Endothelial cell of umbilical vein (primary cell): Measurements from ENCODE around the gene TWIST2. TPM values are rescaled to one million over a fixed set of nuclear protein-coding genes. Genes with fewer than 3 reads are reported as not detected.

Experiments used
- BruUV-seq: library from RNA; stranded (reverse); fragments of 400-500 nt; replicated peaks from 2 replicates; lab custom pipeline; 2021; lab: Mats Ljungman, UMichigan
- CTCF ChIA-PET: fragments of 300-600, 350-600 bp; sonication (Branson Sonifier 250); formaldehyde crosslinking; loops from one replicate; lab custom pipeline; 2021; ENCODE audit warnings: antibody characterized with exemption, inconsistent platforms; lab: Charles Lee
- POLR2A ChIA-PET: fragments of 300-600, 350-600 bp; sonication (Branson Sonifier 250); formaldehyde crosslinking; loops from one replicate; lab custom pipeline; 2021; ENCODE audit warnings: antibody characterized with exemption, inconsistent platforms; lab: Charles Lee
- DNase-seq: peaks from one replicate; pipeline ENCODE4 v3.0.0-alpha.2; 2011; ENCODE audit warnings: low read depth, low spot score
- FAIRE-seq: peaks from 2 replicates; lab custom pipeline; 2011; peaks lifted over from hg19 to GRCh38; lab: Jason Lieb, UNC
- H2AFZ ChIP-seq: 2 replicates; pipeline ENCODE4 v1.6.0; 2012; ENCODE audit warnings: low read depth, low read length, control low read depth, inconsistent platforms
- H3K27ac ChIP-seq: 2 replicates; pipeline ENCODE4 v1.5.1; 2011; ENCODE audit warnings: low read depth, mild to moderate bottlenecking, control low read depth, low read length, moderate library complexity; ENCODE audit not compliant: insufficient read depth
- H3K27me3 ChIP-seq, 2 experiments: 2 replicates each; pipeline versions ENCODE4 v1.6.0 to v1.6.1; 2011; ENCODE audit warnings: low read length in 2 of 2, mixed read lengths in 1 of 2; ENCODE audit not compliant: control insufficient read depth in 2 of 2, insufficient read depth in 2 of 2
- H3K36me3 ChIP-seq, 2 experiments: 2 replicates in 1 of 2; 3 replicates in 1 of 2; pipeline ENCODE4 v1.5.1; 2011; ENCODE audit warnings: low read length in 2 of 2, mild to moderate bottlenecking in 1 of 2, moderate library complexity in 1 of 2; ENCODE audit not compliant: control insufficient read depth in 2 of 2, insufficient read depth in 2 of 2; ENCODE audit errors: extremely low read depth in 1 of 2
- H3K4me1 ChIP-seq: 3 replicates; pipeline ENCODE4 v1.5.1; 2011; ENCODE audit warnings: mild to moderate bottlenecking, low read length; ENCODE audit not compliant: control insufficient read depth, insufficient read depth; ENCODE audit errors: extremely low read depth
- H3K4me2 ChIP-seq: 2 replicates; pipeline ENCODE4 v1.6.1; 2011; ENCODE audit warnings: low read length, control low read depth, mixed read lengths; ENCODE audit not compliant: insufficient read depth
- H3K4me3 ChIP-seq, 3 experiments: fragments of 200-600 bp in 1 of 3; sonication (generic), shearing (Covaris generic) in 1 of 3; replicated peaks in 1 of 3; 2 replicates each; pipeline ENCODE4 v1.5.1; 2011 to 2016; ENCODE audit warnings: control low read depth in 3 of 3, low read length in 3 of 3, mild to moderate bottlenecking in 2 of 3, inconsistent platforms in 1 of 3, low read depth in 1 of 3, moderate library complexity in 1 of 3; ENCODE audit not compliant: insufficient read depth in 1 of 3
- H3K79me2 ChIP-seq: 2 replicates; pipeline ENCODE4 v1.6.0; 2012; ENCODE audit warnings: low read length, inconsistent platforms; ENCODE audit not compliant: control insufficient read depth, insufficient read depth
- H3K9ac ChIP-seq: replicated peaks from 2 replicates; pipeline ENCODE3; 2011; ENCODE audit warnings: low read length, control low read depth; ENCODE audit not compliant: insufficient read depth; ENCODE audit errors: extremely low read depth
- H3K9me1 ChIP-seq: replicated peaks from 3 replicates; pipeline ENCODE4 v1.6.0; 2011; ENCODE audit warnings: mild to moderate bottlenecking, low read length; ENCODE audit not compliant: control insufficient read depth, insufficient read depth; ENCODE audit errors: extremely low read depth
- H3K9me3 ChIP-seq: replicated peaks from 2 replicates; pipeline ENCODE4 v1.5.1; 2012; ENCODE audit warnings: low read length, inconsistent platforms; ENCODE audit not compliant: control insufficient read depth, insufficient read depth
- H4K20me1 ChIP-seq: replicated peaks from 2 replicates; pipeline ENCODE3; 2011; ENCODE audit warnings: mild to moderate bottlenecking, low read length; ENCODE audit not compliant: control insufficient read depth, insufficient read depth; ENCODE audit errors: extremely low read depth
- EZH2 ChIP-seq: IDR thresholded peaks from 2 replicates; pipeline ENCODE4 v1.6.1; 2012; ENCODE audit warnings: borderline replicate concordance, low read depth, mild to moderate bottlenecking, moderate library complexity, low read length, inconsistent platforms; ENCODE audit not compliant: severe bottlenecking
- FOS ChIP-seq: IDR thresholded peaks from 2 replicates; pipeline ENCODE4 v1.6.1; 2011; ENCODE audit warnings: mild to moderate bottlenecking, low read length, moderate library complexity, borderline replicate concordance; ENCODE audit not compliant: insufficient read depth
- MYC ChIP-seq: IDR thresholded peaks from one replicate; pipeline ENCODE4 v1.6.1; 2011; ENCODE audit warnings: mild to moderate bottlenecking, low read depth, low read length
- POLR2A ChIP-seq: IDR thresholded peaks from 2 replicates; pipeline ENCODE4 v1.6.1; 2012; ENCODE audit warnings: low read depth, mild to moderate bottlenecking, control low read depth, low read length
- dilution Hi-C: fragments of 300-500 bp; cut with MboI; formaldehyde crosslinking; loops from one replicate; pipeline ENCODE4 v1.15.0; 2019; ENCODE audit warnings: low sequenced_read_pairs; ENCODE audit not compliant: extremely low pct_ligation_motif_present
- intact Hi-C: fragments of 100-400 bp; cut with micrococcal nuclease; formaldehyde crosslinking; loops from one replicate; pipeline ENCODE4 v1.10.0; 2022
- polyA plus RNA-seq, 4 experiments: library from polyadenylated mRNA; depleted of rRNA in 3 of 4; stranded (reverse) in 3 of 4; unstranded in 1 of 4; fragments of >200 nt; gene quantifications; 2 replicates each; pipeline versions ENCODE4 v1.2.1 to v1.2.3, GENCODE V29; 2011 to 2012; ENCODE audit warnings: missing spikeins in 1 of 4
- total RNA-seq: library from RNA; stranded (reverse); gene quantifications from 2 replicates; pipeline ENCODE4 v1.2.3, GENCODE V29; 2021
- TF ChIP-seq, protein P1 (sequence below), 2 donors: IDR thresholded peaks; 1 replicate in 1 of 2; 2 replicates in 1 of 2; pipeline ENCODE4 v1.5.1; 2011; ENCODE audit warnings: low read length in 2 of 2, mild to moderate bottlenecking in 2 of 2, moderate library complexity in 2 of 2, control low read depth in 1 of 2, inconsistent platforms in 1 of 2, low read depth in 1 of 2; ENCODE audit not compliant: insufficient read depth in 1 of 2; ENCODE audit errors: extremely low read depth in 1 of 2
- TF ChIP-seq, protein P2 (sequence below): IDR thresholded peaks from 2 replicates; pipeline ENCODE4 v1.6.1; 2011; ENCODE audit not compliant: insufficient read depth, insufficient read length

Gene TWIST2
- total and polyA plus RNA-seq, 2 donors (not counting 3 experiments of a cell fraction or from before 2014, with no cell fraction given), result 2.3 to 3.4 TPM

DNA sequence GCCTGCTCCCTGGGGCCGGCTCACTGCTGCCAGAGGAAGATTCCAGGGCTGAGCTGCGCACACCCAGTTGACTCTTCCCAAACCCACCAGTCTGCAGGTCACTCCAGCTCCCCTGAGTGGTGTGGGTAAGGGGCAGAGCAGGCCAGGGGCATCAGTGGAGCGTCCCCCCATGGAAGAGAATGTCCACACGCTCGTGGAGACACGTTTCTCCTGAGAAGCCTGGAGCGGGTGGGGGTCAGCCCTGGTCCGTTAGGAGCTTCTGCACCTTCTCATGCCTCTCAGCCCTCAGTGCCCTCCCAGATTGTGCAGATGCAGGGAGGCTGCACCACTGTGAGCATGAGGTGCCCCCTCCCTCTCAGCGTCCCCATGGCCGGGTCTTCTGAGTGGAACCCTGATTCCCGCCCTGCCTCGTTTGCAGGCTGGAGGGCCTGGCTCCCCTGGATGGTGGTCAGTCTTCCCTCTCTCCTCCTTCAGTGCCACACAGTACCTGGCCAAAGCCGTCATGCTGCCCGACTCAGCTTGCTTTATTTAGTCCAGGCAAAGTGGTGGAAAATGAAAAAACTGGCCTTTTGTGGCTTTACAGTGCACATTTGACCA is 37.0 kb downstream of the TWIST2 start:
- dilution Hi-C loops, result no loop called here
- no peaks in the 10 kb centered on the region for H3K9me3 ChIP-seq
- ChIA-PET CTCF (no interaction called here), POLR2A (no interaction called here)
- no peak overlapping the region for H3K27ac ChIP-seq
- H3K4me3 ChIP-seq, result no peak overlapping the region
- no peaks in the 10 kb centered on the region for H3K36me3 ChIP-seq
- FAIRE-seq, result no peak
- intact Hi-C loops, result no loop called here
- no peaks in the 10 kb centered on the region for H3K79me2 ChIP-seq
- BruUV-seq, result no TSS peak
- no peak overlapping the region for H2AFZ ChIP-seq
- no peaks in the 10 kb centered on the region for H3K4me1 ChIP-seq
- no peaks in the 10 kb centered on the region for H3K9me1 ChIP-seq
- TF ChIP-seq FOS (no peak), POLR2A (no peak), MYC (no peak), EZH2 (no peak)
- TF ChIP-seq, protein P1, sequence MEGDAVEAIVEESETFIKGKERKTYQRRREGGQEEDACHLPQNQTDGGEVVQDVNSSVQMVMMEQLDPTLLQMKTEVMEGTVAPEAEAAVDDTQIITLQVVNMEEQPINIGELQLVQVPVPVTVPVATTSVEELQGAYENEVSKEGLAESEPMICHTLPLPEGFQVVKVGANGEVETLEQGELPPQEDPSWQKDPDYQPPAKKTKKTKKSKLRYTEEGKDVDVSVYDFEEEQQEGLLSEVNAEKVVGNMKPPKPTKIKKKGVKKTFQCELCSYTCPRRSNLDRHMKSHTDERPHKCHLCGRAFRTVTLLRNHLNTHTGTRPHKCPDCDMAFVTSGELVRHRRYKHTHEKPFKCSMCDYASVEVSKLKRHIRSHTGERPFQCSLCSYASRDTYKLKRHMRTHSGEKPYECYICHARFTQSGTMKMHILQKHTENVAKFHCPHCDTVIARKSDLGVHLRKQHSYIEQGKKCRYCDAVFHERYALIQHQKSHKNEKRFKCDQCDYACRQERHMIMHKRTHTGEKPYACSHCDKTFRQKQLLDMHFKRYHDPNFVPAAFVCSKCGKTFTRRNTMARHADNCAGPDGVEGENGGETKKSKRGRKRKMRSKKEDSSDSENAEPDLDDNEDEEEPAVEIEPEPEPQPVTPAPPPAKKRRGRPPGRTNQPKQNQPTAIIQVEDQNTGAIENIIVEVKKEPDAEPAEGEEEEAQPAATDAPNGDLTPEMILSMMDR (IDR thresholded peaks at IDR 0.05; ENCODE audit: extremely low read depth in 1 of 2, insufficient read depth in 1 of 2, low read depth in 1 of 2, low read length in 2 of 2), result no peak
- TF ChIP-seq, protein P2, sequence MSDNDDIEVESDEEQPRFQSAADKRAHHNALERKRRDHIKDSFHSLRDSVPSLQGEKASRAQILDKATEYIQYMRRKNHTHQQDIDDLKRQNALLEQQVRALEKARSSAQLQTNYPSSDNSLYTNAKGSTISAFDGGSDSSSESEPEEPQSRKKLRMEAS, result no peak
- H3K27me3 ChIP-seq, result no peaks in the 10 kb centered on the region
- H3K4me2 ChIP-seq, result no peak overlapping the region
- H3K9ac ChIP-seq, result no peak overlapping the region
- no peak for DNase-seq
- no peaks in the 10 kb centered on the region for H4K20me1 ChIP-seq
